GM12892 (cell line): ENCODE measurements around the gene PRELID1.

Source experiments
- DNase-seq: peaks from one replicate; pipeline ENCODE4 v3.0.0; 2011; ENCODE audit not compliant: insufficient read length
- FAIRE-seq: peaks from 2 replicates; lab custom pipeline; 2011; peaks lifted over from hg19 to GRCh38; lab: Jason Lieb, UNC
- POLR2A ChIP-seq: IDR thresholded peaks from 2 replicates; pipeline ENCODE4 v1.6.1; 2011; ENCODE audit warnings: low read depth, low read length, control low read depth
- POLR2AphosphoS5 ChIP-seq: IDR thresholded peaks from 2 replicates; pipeline ENCODE4 v1.6.1; 2011; ENCODE audit warnings: low read depth, low read length, control low read depth
- TAF1 ChIP-seq: IDR thresholded peaks from 2 replicates; pipeline ENCODE4 v1.6.1; 2011; ENCODE audit warnings: low read depth, mild to moderate bottlenecking, control low read depth, low read length, borderline replicate concordance

PRELID1 gene

GRCh38 chr5:177276886-177277285, 26.7 kb upstream of the PRELID1 start:
- no peak for FAIRE-seq
- no peak for DNase-seq

GRCh38 chr5:177288191-177288590, 15.4 kb upstream of the PRELID1 start:
- no peak for FAIRE-seq
- no peak for TF ChIP-seq POLR2A
- no peak for TF ChIP-seq POLR2AphosphoS5
- no peak for TF ChIP-seq TAF1
- no peak for DNase-seq

More at GRCh38 chr5:177276886-177277285, 26.7 kb upstream of the PRELID1 start:
- TF ChIP-seq POLR2AphosphoS5: no peak
- TF ChIP-seq TAF1: no peak
- no peak for TF ChIP-seq POLR2A

DNA sequence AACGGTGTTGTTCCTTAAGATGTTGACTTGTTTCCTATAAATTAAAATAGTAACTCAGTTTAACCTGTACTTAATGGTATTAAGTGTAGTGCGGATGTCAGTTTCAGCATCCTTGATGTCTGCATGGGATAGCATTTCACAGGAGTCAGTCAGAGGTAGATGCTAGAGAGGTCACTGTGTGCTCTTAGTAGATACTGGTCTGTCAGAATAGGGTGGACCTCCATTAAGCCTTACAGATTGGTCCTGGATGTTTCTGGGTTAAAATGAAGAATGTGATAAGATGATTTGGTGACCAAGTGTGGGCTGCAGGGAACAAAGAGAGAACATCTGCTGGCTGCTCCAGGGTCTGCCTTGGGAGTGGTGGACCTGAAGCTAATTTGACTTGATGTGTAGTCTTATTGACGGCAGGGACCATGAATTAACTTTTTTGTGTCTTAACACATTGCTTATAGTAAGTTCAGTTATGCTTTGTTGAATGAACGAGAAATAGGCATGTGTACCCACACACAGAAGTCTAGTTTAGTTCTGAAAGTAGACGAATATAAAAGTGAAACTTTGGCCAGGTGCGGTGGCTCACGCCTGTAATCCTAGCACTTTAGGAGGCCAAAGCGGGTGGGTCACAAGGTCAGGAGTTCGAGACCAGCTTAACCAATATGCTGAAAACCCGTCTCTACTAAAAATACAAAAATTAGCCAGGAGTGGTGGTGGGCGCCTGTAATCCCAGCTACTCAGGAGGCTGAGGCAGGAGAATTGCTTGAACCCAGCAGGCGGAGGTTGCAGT, 12.6 kb upstream of the PRELID1 start:
- peak; percentile 89 for FAIRE-seq
- DNase-seq: no peak
- no peak for TF ChIP-seq POLR2A
- no peak for TF ChIP-seq POLR2AphosphoS5
- no peak for TF ChIP-seq TAF1

DNA sequence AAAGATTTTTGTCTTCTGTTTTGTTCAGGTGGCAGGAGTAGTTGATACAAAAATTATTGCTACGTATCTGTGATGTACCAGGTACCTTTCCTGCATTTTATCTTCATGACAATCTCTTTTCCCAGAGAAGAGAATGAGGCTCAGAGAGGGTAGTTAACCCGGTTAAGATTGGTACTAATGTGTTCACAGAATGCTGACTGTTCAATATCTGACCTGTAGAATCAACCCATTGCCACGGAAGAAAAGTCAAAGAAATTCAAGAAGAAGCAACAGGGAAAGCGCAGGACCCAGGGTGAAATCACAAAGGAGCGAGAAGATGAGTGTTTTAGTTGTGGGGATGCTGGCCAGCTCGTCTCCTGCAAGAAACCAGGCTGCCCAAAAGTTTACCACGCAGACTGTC, 11.9 kb upstream of the PRELID1 start:
- no peak for TF ChIP-seq TAF1
- TF ChIP-seq POLR2AphosphoS5: no peak
- TF ChIP-seq POLR2A: no peak
- DNase-seq: no peak
- no peak for FAIRE-seq

DNA sequence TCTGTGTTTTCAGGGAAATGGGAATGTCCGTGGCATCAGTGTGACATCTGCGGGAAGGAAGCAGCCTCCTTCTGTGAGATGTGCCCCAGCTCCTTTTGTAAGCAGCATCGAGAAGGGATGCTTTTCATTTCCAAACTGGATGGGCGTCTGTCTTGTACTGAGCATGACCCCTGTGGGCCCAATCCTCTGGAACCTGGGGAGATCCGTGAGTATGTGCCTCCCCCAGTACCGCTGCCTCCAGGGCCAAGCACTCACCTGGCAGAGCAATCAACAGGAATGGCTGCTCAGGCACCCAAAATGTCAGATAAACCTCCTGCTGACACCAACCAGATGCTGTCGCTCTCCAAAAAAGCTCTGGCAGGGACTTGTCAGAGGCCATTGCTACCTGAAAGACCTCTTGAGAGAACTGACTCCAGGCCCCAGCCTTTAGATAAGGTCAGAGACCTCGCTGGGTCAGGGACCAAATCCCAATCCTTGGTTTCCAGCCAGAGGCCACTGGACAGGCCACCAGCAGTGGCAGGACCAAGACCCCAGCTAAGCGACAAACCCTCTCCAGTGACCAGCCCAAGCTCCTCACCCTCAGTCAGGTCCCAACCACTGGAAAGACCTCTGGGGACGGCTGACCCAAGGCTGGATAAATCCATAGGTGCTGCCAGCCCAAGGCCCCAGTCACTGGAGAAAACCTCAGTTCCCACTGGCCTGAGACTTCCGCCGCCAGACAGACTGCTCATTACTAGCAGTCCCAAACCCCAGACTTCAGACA, 9.6 kb upstream of the PRELID1 start:
- TF ChIP-seq TAF1: no peak
- TF ChIP-seq POLR2A: no peak
- TF ChIP-seq POLR2AphosphoS5: no peak
- DNase-seq: no peak
- FAIRE-seq: no peak

DNA sequence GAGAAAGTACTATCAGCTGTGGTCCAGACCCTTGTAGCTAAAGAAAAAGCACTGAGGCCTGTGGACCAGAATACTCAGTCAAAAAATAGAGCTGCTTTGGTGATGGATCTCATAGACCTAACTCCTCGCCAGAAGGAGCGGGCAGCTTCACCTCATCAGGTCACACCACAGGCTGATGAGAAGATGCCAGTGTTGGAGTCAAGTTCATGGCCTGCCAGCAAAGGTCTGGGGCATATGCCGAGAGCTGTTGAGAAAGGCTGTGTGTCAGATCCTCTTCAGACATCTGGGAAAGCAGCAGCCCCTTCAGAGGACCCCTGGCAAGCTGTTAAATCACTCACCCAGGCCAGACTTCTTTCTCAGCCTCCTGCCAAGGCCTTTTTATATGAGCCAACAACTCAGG, 9.0 kb upstream of the PRELID1 start:
- no peak for FAIRE-seq
- no peak for DNase-seq
- TF ChIP-seq TAF1 (no peak), POLR2A (no peak), POLR2AphosphoS5 (no peak)

DNA sequence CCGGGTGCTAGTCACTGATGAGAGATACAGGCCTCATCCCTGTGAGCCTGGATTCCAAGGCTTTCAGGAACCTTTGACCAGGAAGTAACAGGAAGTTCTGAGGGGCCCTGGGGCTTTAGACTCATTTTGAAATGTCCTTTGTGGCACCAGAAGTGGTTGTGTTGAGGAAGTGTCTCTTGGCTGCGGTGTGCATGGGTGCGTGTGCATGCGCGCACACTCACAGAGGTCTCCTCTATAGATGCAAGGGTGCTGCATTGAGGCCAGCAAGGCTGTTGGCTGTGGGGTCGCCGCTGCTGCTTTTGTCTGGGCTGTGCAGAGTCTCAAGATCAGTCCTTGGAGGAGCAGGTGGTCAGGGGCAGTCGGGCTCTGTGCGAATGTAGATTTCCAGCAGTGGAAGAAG, 7.7 kb upstream of the PRELID1 start:
- no peak for TF ChIP-seq POLR2AphosphoS5
- no peak for TF ChIP-seq POLR2A
- TF ChIP-seq TAF1: no peak
- DNase-seq (no peak), FAIRE-seq (no peak)

DNA sequence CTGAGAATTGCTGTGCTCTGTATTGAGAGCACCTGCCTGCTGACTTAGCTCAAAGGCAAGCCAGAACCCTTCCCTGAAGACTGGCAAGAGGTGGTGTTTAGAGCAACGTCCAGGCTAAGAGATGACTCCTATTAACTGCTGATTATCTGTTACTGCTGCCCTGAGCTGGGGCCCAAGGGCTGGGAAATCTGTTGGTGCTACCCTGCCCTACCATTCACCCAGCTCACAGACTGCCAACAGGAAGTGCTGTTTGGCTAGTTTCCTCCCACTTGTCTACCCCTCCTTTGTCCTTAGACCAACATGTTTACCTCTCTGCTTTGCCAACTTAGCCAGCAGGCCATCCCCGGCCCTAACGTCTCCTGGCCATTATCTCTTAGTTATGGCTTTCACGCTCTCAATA, 7.0 kb upstream of the PRELID1 start:
- no peak for DNase-seq
- no peak for TF ChIP-seq TAF1
- no peak for TF ChIP-seq POLR2A
- TF ChIP-seq POLR2AphosphoS5: no peak
- no peak for FAIRE-seq

- no peak for TF ChIP-seq TAF1
- TF ChIP-seq POLR2AphosphoS5: no peak
- TF ChIP-seq POLR2A: no peak
- FAIRE-seq (no peak), DNase-seq (no peak)
Observed at GRCh38 chr5:177297922-177298321, 5.7 kb upstream of the PRELID1 start.

- TF ChIP-seq TAF1 (no peak), POLR2A (no peak), POLR2AphosphoS5 (no peak)
- DNase-seq (no peak), FAIRE-seq (no peak)
Observed at GRCh38 chr5:177299697-177300096, 3.9 kb upstream of the PRELID1 start.

DNA sequence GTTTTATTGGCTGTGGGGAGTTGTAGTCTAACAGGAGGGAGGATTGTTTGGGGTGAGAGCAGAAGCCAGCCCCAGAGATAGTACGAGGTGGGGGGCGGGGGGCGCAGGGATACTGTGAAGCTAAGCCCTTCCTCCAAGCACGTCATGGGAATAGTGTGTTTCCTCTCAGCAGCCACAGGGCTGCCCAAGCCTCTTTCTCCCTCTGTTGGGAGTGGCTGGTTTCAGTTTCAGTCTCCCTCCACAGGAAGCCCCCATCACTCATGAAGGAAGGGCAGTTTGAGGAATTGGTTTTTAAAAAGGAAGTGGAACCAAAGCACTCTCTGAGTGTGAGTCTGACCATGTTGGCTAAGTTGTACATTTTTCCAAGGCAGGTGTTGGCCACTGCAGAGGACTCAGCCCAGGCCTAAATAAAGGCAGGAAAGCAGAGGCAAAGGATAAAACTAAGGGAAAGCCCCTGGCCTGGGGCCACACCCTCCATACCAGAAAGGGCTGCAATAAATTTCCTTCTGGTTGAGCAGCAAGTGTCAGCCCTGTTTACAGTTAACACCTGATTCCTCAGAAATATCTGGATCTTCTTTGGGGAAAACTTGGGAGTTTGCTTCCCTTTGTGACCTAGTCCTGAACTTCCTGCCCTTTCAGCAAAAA, 3.2 kb upstream of the PRELID1 start:
- DNase-seq: peak; percentile 48
- peak; percentile 90 for FAIRE-seq
- no peak for TF ChIP-seq TAF1

GRCh38 chr5:177300951-177301350, 2.6 kb upstream of the PRELID1 start:
- DNase-seq (no peak), FAIRE-seq (no peak)
- TF ChIP-seq TAF1 (no peak), POLR2AphosphoS5 (no peak), POLR2A (no peak)

GRCh38 chr5:177301503-177302165, 2.0 kb upstream of the PRELID1 start:
- TF ChIP-seq POLR2A (no peak), TAF1 (no peak), POLR2AphosphoS5 (no peak)
- FAIRE-seq: no peak
- no peak for DNase-seq
